GM06990 (cell line): ENCODE measurements around the gene MGAT5B.
"Not testable (repeated sequence)": the region's sequence is repeated elsewhere in the genome, so short reads cannot be mapped to it uniquely, and the experiment has no call there.

Source experiments
- DNase-seq: peaks from one replicate; pipeline ENCODE4 v3.0.0-alpha.2; 2011; ENCODE audit not compliant: insufficient read length; ENCODE audit errors: extremely low read depth
- H3K27me3 ChIP-seq: replicated peaks from 2 replicates; pipeline ENCODE4 v1.6.0; 2011; ENCODE audit warnings: low read length; ENCODE audit not compliant: control insufficient read depth, insufficient read depth
- H3K36me3 ChIP-seq: 2 replicates; pipeline ENCODE4 v1.5.1; 2011; ENCODE audit warnings: low read length; ENCODE audit not compliant: control insufficient read depth, insufficient read depth
- H3K4me3 ChIP-seq: replicated peaks from 2 replicates; pipeline ENCODE4 v1.5.1; 2011; ENCODE audit warnings: low read depth, mild to moderate bottlenecking, control low read depth, low read length
- CTCF ChIP-seq: IDR thresholded peaks from 2 replicates; pipeline ENCODE4 v1.5.1; 2011; ENCODE audit warnings: low read length, control low read depth, mild to moderate bottlenecking, inconsistent platforms; ENCODE audit not compliant: insufficient read depth, poor library complexity, severe bottlenecking

Gene MGAT5B

GRCh38 chr17:76969598-76970172 lies 101.5 kb downstream of the MGAT5B start:
- Histone ChIP-seq H3K27me3 (no peaks in the 10 kb centered on the region; the same call in 1 of the 2 replicates), H3K36me3 (no peaks in the 10 kb centered on the region), H3K4me3 (no peak overlapping the region)
- no peak for DNase-seq
- TF ChIP-seq CTCF: no peak

- H3K27me3 ChIP-seq: not testable (repeated sequence)
Observed at GRCh38 chr17:76970228-76970627, 102.0 kb downstream of the MGAT5B start.

GRCh38 chr17:76972046-76972641 lies 103.9 kb downstream of the MGAT5B start:
- DNase-seq: no peak
- Histone ChIP-seq H3K27me3 (no peaks in the 10 kb centered on the region; the same call in 1 of the 2 replicates), H3K36me3 (no peaks in the 10 kb centered on the region), H3K4me3 (no peak overlapping the region)
- TF ChIP-seq CTCF: no peak

More at GRCh38 chr17:76970228-76970627, 102.0 kb downstream of the MGAT5B start:
- DNase-seq, H3K36me3 ChIP-seq, H3K4me3 ChIP-seq: not testable (repeated sequence)

GRCh38 chr17:76973040-76973439 lies 104.8 kb downstream of the MGAT5B start:
- no peaks in the 10 kb centered on the region; the same call in 1 of the 2 replicates for H3K27me3 ChIP-seq
- no peak for TF ChIP-seq CTCF
- no peak overlapping the region for H3K4me3 ChIP-seq
- H3K36me3 ChIP-seq: no peaks in the 10 kb centered on the region
- DNase-seq: no peak

- no peak for TF ChIP-seq CTCF
- Histone ChIP-seq H3K27me3 (no peaks in the 10 kb centered on the region; the same call in 1 of the 2 replicates), H3K4me3 (no peak overlapping the region), H3K36me3 (no peaks in the 10 kb centered on the region)
- DNase-seq: no peak
Observed at GRCh38 chr17:76974721-76975120, 106.5 kb downstream of the MGAT5B start.

GRCh38 chr17:76978050-76978449 lies 109.8 kb downstream of the MGAT5B start:
- not testable (repeated sequence) for H3K4me3 ChIP-seq, H3K27me3 ChIP-seq, H3K36me3 ChIP-seq, DNase-seq
